MM.1S (cell line): Measurements from ENCODE around the gene GAS2L1.

Experiments used
- CTCF ChIP-seq: fragments of 300-600 bp; sonication (generic); IDR thresholded peaks from 2 replicates; pipeline ENCODE4 v1.5.1; 2016; ENCODE audit warnings: antibody characterized with exemption, low read length, mixed read lengths
- EZH2 ChIP-seq: fragments of 300-600 bp; sonication (generic); optimal IDR thresholded peaks from 2 replicates; pipeline ENCODE3; 2017; ENCODE audit warnings: low read depth, mild to moderate bottlenecking, antibody characterized with exemption, low read length, mixed read lengths
- EZH2phosphoT487 ChIP-seq: fragments of 300-600 bp; sonication (generic); IDR thresholded peaks from 2 replicates; pipeline ENCODE4 v1.6.1; 2018; ENCODE audit warnings: antibody characterized with exemption, low read length

GRCh38 chr22:29269230-29269604 lies 37.2 kb upstream of the GAS2L1 start:
- TF ChIP-seq EZH2phosphoT487 (no peak), EZH2 (no peak), CTCF (no peak)
